Measurements from ENCODE around the gene OPTC.
A peak's percentile ranks its signal among the peaks of the same experiment; 100 is the strongest.

The OPTC gene

DNA sequence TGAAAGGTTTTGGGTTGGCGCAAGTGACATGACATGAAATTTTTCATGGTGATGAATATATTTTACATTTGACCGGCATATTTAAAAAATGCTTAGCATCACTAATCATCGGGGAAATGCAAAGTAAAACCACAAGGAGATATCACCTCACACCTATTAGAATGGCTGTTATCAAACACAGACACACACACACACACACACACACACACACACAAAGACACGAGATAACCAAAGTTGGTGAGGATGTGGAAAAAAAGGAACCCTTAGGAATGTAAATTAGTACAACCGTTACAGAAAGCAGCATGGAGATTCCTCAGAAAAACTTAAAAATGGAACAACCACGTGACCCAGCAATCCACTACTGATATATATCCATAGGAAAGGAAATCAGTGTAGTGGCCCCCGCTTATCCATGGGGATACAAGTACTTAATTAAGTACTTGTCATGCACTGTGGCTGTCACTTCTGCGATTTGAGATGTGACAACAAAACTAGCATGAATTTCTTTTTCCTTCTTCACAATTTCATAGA is 34.2 kb upstream of the OPTC start:
- no peak overlapping the region for H3K4me3 ChIP-seq (ENCODE audit: low read length)
- TF ChIP-seq, protein P1, sequence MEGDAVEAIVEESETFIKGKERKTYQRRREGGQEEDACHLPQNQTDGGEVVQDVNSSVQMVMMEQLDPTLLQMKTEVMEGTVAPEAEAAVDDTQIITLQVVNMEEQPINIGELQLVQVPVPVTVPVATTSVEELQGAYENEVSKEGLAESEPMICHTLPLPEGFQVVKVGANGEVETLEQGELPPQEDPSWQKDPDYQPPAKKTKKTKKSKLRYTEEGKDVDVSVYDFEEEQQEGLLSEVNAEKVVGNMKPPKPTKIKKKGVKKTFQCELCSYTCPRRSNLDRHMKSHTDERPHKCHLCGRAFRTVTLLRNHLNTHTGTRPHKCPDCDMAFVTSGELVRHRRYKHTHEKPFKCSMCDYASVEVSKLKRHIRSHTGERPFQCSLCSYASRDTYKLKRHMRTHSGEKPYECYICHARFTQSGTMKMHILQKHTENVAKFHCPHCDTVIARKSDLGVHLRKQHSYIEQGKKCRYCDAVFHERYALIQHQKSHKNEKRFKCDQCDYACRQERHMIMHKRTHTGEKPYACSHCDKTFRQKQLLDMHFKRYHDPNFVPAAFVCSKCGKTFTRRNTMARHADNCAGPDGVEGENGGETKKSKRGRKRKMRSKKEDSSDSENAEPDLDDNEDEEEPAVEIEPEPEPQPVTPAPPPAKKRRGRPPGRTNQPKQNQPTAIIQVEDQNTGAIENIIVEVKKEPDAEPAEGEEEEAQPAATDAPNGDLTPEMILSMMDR (conservative IDR thresholded peaks at IDR 0.05; ENCODE audit: low read depth, low read length), result no peak
- DNase-seq (ENCODE audit: low read depth), result no peak

GRCh38 chr1:203461717-203462116 is 32.2 kb upstream of the OPTC start:
- TF ChIP-seq, protein P1 (conservative IDR thresholded peaks at IDR 0.05; ENCODE audit: low read depth, low read length), result no peak
- no peak overlapping the region for H3K4me3 ChIP-seq (ENCODE audit: low read length)
- DNase-seq (ENCODE audit: low read depth), result no peak

DNA sequence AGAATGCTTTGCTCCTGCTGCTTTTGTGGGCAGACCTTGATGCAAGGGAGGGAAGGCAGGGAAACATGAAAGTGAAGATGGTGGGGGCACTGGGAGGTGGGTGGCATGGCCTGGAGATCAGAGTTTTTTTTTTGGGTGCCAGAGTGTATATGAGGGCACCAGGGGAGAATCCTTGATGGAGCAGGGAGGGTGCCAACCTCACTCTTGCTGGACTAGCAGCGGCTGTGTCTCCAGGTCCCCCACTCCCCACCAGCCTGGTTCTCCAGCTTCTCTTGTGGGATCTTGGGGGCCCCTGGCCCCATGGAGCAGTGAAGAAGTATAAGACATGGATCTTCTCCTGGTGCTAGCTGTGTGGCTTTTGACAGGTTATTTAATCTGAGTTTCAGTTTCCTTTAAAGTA is 31.8 kb upstream of the OPTC start:
- DNase-seq (ENCODE audit: low read depth), result no peak
- TF ChIP-seq, protein P1 (conservative IDR thresholded peaks at IDR 0.05; ENCODE audit: low read depth, low read length), result no peak
- H3K4me3 ChIP-seq (ENCODE audit: low read length), result no peak overlapping the region

DNA sequence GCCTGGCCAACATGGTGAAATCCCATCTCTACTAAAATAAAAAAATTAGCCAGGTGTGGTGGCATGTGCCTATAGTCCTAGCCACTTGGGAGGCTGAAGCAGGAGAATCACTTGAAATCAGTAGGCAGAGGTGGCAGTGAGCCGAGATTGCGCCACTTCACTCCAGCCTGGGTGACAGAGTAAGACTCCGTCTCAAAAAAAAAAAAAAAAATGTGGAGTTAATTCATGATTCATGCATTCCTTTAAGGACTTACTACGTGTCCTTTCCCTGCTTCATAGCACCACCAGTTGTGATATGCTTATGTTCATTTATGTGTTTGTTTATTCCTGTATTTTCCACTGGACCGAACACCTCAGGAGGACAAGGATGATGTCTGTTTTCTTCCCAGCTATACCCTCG is 31.1 kb upstream of the OPTC start:
- no peak overlapping the region for H3K4me3 ChIP-seq (ENCODE audit: low read length)
- DNase-seq (ENCODE audit: low read depth), result peak; percentile 62
- TF ChIP-seq, protein P1 (conservative IDR thresholded peaks at IDR 0.05; ENCODE audit: low read depth, low read length), result no peak

GRCh38 chr1:203463469-203464062 is 30.4 kb upstream of the OPTC start:
- DNase-seq (ENCODE audit: low read depth), result peak; percentile 36
- H3K4me3 ChIP-seq (ENCODE audit: low read length), result no peak overlapping the region
- TF ChIP-seq, protein P1 (conservative IDR thresholded peaks at IDR 0.05; ENCODE audit: low read depth, low read length), result peak; percentile 21

DNA sequence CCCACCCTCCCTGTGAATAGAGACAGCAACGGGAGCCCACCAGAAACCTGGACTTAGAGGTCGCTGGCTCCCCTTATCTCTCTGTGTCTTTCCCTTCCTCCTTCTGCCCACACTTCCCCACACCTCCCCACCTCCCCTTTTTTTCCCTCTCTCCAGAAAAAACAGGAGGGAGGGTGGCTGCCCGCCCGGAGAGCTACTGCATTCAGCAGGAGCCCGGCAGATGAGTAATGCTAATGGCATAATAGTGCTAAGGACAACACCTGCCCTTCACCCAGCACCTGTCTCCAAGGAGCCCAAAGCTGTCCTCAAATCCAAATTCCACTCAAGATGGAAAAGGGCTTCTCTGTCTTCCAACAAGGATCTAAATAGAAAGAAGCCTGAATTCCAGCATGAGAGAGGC is 29.7 kb upstream of the OPTC start:
- no peak for DNase-seq (ENCODE audit: low read depth)
- H3K4me3 ChIP-seq (ENCODE audit: low read length), result no peak overlapping the region
- TF ChIP-seq, protein P1 (conservative IDR thresholded peaks at IDR 0.05; ENCODE audit: low read depth, low read length), result no peak

DNA sequence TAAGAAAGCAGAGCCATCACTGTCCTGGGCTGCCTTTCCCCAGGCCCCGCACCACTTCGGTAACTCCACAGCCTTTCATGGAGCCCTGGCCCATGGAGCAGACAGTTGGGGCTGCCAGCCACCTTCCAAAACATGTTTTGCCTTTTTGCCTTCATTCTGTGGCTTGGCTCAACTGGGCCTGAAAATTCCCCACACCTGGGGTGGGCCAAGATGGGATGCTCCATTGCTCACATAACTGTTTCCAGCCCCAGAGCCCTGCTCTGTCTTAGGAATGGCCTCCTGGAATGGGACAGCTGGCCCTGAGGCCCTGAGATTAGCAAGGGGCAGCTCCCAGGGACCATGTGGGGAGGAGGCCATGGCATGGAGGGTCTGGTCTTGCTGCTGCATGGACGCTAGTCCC is 29.2 kb upstream of the OPTC start:
- DNase-seq (ENCODE audit: low read depth), result no peak
- TF ChIP-seq, protein P1 (conservative IDR thresholded peaks at IDR 0.05; ENCODE audit: low read depth, low read length), result no peak
- H3K4me3 ChIP-seq (ENCODE audit: low read length), result no peak overlapping the region

Measured in retinal pigment epithelial cell (primary cell).